HG03108 (cell line): ENCODE measurements around the gene PHEX.
A peak's percentile ranks its signal among the peaks of the same experiment; 100 is the strongest.

Experiments
- ATAC-seq: cut with Tn5 transposase; IDR thresholded peaks from one replicate; pipeline ENCODE4 v1.9.1; 2021; ENCODE audit warnings: moderate library complexity; ENCODE audit not compliant: unreplicated experiment

The PHEX gene

DNA sequence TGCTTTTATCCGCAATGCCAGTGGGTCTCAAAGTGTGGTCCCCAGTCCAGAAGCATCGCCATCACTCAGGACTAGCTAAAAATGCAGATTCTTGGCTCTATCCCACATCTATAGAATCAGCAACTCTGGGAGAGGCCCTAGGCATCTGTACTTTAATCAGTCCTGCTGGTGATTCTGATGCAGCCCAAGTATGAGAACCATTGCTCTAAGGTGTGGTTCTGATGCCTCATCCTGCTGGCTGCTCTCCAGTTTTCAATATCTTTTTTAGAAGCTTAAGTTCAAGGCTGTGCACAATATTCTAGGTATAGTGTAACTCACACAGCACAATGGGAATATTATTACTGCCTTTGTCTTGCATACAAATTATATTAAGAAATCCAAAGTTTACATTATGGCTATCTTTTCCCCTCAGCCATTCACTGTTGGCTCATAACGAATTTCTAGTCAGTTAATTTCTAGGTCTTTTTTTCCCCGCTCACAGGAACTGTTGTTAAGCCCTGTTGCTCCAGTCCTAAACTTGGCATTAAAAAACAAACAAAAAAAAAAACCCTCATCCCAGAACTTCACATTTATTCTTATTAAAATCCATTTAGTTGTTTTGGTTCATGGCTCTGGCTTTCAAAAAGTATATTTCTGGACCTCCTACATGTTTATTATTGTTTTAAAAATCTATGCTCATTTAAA is 109.1 kb downstream of the PHEX start:
- no peak for ATAC-seq

DNA sequence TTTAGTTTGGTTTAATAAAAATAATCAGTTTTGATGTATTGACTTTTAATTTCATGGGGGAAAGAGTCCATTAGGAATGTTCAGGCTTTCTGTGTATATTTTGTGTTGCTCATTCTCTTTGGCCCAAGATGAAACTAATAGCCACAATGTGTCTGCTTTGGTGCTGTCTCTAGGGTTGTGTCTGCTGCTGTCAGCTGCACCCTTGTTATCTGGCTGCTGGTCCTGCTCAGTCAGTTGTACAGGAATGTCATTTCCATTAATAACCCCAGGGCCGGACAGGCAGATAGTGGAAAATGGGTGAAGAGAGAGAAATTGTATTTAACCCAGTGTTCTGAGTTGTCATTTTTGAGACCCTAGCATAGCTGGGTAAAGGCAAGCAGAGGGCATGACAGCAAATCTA is 115.1 kb downstream of the PHEX start:
- ATAC-seq, result no peak

DNA sequence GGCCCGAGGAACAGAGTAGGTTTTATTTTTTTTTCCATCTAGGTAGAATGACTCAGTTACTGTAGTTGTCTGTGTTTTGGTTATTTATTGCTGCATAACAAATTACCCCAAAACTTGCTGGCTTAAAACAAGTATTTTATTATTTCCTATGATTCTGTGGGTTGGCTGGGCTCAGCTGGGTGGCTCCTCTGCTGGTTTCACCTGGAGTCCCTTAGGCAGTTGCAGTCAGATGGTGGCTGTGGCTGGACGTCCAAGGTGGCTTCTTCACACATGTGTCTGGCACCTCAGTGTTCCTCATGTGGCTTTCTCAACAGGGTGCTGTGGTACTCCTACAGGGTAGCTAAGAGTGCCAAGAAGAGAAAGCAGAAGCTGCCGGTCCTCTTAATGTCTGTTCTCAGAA is 115.8 kb downstream of the PHEX start:
- no peak for ATAC-seq

DNA sequence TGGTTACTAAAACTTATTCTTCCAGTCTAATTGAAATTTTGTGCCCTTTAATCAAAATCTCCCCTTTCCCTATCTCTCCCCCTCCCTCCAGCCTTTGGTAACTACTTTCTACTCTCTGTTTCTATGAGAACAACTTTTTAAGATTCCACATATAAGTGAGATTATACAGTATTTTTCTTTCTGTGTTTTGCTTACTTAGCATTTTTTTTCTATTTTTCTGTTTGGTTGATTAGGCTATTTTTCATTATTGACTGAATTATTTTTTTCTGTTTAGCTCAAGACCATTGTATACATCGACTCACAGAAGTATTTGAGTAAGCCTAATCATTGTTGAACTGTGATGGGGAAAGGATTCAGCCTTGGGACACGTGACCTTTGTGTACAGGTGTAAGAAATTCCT is 116.4 kb downstream of the PHEX start:
- ATAC-seq, result no peak

DNA sequence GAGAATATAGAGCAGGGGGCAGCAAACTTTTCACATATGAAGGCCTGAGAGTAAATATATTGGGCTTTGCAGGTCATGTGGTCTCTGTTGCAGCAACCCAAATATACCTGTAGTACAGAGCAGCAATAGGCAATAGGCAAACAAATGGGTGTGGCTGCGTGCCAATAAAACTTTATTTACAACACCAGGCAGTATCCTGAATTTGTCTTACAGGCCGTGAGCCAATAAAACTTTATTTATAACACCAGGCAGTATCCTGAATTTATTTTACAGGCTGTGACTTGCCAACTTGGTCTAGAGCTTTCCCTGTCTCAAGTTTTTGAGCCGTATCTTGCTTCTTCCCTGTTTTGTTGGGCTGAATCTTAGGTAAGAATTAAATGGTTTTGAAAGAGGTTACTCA is 118.2 kb downstream of the PHEX start:
- no peak for ATAC-seq

DNA sequence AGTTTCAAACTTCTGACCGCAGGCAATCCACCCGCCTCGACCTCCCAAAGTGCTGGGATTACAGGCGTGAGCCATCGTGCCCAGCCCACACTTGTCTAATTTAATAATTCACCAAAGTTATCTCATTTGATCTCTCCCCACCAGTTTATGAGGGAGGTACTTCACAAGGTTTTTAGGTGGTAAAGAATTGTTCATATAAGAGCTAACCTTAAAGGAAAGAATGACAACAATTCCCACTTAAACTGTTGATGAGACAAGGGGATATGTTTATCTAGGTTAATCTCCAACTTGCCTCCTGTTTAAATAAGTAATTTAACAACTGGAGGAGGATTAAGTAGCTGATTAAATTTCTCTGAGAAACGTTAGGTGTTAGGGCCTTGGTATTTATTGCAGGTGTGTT is 123.0 kb downstream of the PHEX start:
- ATAC-seq, result no peak

DNA sequence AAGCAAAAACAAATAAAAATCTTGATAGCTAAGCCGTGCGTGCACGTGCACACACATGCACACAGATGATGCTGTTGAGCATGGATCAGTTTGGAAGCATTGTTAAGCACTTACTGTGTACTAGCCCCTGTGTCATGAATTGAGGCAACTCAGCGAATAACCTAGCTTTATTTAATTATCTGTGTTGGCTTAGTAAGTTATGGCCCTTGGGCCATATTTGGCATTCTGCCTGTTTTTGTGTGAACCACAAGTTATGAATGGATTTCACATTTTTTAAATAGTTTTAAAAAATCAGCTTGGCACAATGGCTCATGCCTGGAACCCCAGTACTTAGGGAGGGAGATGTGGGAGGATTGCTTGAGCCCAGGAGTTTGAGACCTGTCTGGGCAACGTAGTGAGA is 126.9 kb downstream of the PHEX start:
- ATAC-seq, result no peak

DNA sequence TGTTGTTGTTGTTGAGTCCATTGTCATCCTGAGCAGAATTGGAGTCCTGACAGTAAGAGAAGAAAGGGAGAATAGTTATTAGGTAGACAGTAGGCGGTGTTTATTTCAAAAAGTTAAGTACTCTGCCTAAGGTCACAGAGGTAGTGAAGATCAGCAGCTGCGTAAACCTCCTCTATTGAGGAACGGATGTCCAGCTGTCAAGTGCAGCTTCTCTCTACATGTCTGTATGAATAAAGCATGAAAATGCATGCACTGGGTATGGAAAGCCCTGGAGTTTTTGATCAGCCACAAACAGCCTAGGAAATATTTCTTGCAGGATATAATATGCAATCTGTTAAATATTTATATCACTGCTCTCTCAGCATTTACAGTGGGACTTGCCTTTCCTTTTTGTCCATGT is 131.2 kb downstream of the PHEX start:
- ATAC-seq, result no peak

DNA sequence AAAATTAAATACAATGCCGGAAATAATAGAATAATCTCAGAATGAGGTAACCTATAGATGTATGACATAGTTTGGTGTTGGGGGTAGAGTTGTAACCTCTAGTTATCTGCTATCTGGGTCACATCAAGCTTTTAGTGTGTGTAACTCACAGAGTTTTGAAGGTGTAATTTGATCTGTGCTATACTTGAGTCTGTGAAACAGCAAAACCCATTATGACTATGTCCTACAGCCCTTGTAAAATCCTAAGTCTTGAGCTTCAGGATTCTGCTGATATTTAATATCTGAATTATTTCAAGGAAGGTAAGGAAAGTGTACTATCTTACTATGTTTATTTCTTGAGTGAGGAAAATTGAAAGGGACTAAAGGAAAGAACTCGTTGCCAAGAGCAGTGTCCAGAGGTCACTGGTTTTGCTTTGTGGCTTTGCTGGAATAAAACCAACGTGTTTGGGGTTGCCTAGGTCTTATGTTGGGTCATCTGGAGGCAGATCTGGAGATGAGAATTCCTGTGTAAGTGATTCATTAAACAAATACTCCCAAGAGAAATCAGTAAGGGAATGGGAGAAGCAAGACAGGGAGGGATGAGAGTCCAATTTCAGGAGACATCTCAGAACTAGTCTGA is 132.8 kb downstream of the PHEX start:
- ATAC-seq, result no peak

DNA sequence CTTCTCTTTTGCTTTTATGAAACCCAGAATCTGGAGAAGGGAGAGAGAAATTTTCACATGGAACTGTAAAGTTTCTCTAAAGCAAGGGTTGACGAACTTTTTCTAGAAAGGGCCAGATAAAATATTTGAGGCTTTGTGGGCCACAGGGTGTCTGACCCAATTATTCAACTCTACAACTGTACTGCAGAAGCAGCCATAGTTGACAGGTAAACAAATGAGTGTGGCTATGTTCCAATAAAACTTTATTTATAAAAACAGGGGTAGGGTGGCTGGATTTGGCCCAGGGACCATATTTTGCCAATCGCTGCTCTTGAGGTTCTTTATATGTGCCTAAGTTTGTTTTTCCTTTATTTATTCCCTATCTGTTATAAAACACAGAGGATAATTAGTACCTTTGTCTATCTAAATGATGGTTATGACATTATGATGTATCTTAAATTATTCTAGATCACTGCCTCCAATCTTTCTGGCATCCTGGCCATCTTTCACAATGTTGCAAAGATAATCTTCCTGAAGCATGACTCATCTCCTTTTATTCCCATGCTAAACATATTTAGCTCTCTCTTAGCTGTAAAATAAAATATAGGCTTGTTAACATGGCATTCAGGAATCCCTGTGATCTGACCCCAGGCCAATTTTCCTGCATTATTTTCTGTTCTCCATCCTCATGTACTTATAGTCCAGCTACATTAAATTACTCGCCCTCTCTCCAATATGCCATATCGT is 133.8 kb downstream of the PHEX start:
- no peak for ATAC-seq

DNA sequence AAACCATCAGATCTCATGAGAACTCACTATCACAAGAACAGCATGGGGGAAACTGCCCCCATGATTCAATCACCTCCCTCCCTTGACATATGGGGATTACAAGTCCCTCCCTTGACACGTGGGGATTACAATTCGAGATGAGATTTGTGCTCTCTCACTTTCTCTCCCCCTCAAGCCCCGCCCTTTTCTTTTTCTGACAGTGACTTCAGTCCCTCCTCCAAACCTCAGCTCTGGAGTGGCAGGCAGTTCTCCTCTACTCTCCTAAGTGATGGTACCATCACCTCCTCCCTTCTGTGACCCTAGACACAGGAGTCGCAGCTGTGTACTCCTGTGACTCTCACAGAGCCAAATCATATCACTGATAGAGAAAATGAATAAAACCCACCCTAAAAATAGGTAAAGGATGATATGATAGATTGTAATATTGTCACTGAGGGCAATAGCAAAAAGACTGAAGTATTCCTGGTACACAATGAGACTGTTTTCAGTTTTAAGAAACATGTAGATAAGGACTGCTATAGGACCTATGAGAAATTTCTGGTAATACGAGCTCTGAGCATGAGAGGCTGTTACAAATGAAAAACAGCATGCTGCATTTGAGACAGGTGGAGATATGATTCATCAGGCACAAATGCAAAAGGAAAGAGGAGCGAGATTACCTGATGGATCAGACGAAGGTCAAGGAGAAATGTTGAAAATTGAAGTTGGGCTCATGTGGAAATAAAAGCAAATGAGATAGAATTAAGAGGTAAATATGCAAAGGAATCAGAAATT is 139.3 kb downstream of the PHEX start:
- ATAC-seq, result no peak

DNA sequence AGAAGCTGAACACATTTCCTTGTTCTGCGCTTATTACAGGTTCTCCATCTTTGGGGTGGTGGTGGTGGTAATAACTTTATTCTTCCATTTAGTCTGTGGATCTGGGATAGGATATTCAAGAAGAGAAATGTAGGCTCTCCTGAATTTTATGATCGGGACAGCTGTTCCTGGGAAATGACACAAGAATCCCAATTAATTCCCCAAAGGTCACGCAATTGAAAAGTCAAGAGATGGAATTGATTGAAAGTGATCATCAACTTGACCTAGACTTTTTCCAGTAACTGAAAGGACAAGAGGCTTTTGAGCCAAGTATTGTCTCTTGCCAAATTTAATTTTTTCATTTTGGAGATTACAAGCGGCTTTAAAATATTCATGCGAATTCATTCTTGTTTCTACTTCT is 141.8 kb downstream of the PHEX start:
- ATAC-seq, result no peak

DNA sequence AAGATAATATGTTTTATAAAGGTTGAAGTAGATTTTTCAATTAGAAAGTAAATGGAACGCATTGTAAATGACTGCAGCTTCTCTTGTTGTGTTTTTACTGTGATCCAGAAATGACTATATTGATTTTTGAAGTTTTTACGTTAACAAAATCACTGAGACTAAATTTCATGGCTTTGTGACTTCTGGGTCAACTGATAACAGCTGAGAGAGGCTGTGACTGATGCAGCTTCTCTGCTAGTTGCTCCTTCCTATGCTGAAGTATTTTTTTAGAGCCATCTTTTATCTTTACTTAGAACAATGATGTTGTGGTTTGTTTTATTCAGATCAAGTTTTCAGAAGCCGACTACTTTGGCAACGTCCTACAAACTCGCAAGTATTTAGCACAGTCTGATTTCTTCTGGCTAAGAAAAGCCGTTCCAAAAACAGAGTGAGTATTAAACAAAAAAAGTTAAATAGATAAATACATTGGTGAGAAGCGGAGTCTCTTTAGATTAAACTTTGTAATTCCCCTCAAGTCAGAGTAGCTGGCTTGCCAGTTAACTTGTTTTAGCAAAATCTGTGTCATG is 145.9 kb downstream of the PHEX start:
- ATAC-seq, result no peak

DNA sequence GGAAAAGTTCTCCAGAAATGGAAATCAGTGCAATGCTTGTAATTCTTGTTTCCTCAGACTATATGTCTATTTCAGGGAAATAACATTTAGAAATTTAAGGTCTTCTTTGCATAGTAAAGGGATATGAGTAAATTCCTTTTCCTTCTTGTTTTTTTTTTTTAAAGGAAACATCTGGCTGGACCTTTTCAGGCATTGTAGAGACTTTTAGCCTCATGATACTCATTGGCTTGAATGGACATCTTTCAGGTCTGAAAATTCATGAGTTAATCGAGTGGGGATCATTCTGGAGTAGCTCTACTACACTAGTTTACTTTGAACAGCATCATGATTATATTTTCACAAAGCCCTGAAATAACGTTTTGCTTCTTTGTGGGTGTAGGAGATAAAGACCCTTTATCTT is 152.0 kb downstream of the PHEX start:
- ATAC-seq, result no peak

DNA sequence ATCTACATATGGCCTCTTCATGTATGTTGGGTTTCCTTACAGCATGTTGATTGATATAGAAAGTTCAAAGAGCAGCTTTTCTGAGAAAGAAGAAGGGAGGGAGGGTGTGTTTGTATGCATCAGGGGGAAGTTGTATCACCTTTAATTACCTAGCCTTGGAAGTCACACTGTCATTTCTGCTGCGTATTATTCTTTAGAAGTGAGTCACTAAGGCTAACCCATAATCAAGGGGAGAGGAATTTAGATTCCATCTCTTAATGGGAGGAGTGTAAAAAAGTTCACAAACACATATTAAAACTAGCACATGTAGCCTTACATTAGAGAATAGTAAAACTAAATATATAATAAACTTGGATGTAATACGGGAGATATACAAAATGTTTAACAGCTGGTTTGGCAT is 154.0 kb downstream of the PHEX start:
- no peak for ATAC-seq

DNA sequence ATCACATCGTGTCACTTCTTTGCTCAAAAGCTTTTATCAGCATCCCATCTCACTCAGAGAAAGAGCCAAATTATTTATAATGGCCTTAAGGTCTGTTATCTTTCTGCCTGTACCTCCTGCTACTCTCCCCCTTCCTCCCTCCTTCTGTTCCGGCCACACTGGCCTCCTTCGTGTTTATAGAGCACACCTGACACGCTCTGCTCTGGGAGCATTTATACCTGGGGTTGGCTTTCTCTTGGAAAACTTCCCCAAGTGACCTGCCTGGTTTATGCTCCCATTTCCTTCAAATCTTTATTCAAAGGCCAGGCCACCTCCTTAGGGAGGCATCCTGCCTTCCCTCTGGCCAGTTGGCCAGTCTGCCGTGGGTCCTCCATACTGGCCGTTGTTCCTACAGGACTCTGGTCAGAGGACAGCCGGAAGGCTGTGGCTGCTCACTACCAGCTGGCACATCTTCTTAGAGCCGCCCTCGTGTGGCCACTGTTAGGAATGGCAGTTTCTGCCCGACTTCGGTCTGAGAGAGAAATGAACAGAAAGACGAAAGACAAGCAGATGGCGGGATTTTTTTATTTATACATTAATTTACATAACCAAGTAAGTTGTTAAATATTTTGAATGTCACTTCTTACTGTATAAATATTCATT is 160.4 kb downstream of the PHEX start:
- peak; percentile 84 for ATAC-seq

DNA sequence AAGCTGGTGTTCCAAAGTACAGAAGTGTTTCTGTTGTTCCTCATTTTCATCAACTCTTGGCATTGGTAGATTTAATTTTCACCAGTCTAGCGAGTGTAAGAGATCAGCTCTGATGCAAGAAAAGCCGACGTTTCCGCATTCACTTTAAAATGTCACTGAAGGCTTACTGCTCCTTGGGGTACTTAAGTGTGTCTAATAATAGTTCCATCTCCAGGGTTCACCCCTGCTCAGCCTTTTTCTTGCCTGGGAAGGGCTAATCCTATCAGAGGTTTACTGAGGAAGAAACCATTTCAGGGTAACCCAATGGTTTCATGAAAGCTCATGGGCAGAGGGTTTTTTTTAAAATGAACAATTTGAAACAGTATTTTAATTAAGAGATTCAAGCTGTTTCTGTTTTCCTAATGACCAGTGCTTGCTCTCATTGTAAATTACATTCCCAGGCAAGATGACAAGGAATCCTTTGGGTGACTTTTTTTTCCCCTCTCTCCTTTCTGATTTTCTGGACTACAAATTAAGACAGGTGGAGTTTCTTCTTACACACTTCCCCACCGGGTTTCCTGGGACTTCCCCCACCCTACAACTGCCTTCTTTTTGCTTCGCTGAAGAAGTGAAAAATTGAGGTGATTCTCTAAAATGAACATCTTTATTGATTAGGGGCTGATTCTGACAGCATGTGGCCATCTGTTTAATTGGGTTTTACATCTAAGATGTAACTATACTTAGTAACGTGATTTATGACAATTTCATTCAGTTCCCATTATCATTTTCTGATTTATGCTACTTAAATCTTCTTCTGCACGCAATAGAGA is 161.9 kb downstream of the PHEX start:
- no peak for ATAC-seq

DNA sequence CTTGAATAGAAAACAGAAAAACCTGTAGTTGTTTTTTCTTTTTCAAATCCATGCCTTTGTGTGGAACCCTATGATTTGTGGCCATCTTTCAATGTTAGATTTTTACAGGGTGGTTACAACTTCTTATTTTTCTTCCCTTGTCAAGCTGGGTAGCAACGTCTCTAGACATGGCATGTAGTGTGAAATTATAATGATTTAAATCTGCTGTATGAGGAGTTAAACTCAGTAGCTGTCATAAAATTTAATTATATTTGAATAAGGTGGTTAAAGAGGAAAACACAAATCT is 162.5 kb downstream of the PHEX start:
- no peak for ATAC-seq

DNA sequence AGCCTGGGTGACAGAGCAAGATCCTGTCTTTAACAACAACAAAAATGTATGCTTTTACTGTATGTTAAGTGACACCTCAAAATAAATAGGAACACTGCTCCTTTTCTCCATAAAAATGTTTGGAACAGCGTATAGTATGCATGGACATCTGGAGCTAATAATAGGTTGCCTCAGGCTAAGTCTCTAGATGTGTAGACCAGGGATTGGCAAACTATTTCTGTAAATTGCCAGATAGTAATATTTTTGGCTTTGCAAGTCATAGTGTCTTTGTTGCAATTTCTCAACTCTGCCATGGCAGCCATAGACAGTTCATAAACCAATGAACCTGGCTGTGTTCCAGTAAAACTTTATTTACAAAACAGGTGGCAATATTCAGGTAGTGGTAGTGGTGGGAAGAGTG is 164.0 kb downstream of the PHEX start:
- no peak for ATAC-seq

DNA sequence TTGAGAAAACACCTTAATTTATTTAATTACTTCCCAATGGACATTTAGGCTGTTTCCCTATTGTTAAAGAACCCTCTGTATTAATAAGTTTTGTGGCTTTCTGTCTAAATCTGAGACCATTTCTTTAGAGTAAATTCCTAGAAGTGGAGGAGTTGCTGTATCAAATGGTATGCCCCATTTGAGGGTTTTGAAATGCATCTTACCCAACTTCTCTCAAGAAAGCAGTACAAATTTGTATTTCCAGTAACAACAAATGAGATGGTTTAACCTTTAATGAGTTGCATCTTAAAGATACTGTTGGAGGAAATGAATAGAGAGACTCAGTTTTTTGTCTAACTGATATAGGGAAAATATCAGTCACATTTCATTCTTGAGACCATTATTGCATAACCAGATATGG is 170.1 kb downstream of the PHEX start:
- ATAC-seq, result no peak
